Muscle of arm (tissue), 12 donors: ENCODE results near the gene BAIAP2. TPM values are rescaled to one million over a fixed set of nuclear protein-coding genes. Genes with fewer than 3 reads are reported as not detected.
"Not testable (repeated sequence)": the region's sequence is repeated elsewhere in the genome, so short reads cannot be mapped to it uniquely, and the experiment has no call there.

Experiments used
- DNase-seq: peaks from one replicate; pipeline ENCODE4 v3.0.0-alpha.2; 2013
- polyA plus RNA-seq, 12 donors: library from polyadenylated mRNA; unstranded; fragments of 120-200 nt; gene quantifications; one replicate each; pipeline ENCODE4 v1.2.1, GENCODE V29; 2013; ENCODE audit not compliant: insufficient read length in 12 of 12

The BAIAP2 gene
- polyA plus RNA-seq, 12 donors, result 11.6 to 40.3 (median 17.2) TPM; not detected in 1

DNA sequence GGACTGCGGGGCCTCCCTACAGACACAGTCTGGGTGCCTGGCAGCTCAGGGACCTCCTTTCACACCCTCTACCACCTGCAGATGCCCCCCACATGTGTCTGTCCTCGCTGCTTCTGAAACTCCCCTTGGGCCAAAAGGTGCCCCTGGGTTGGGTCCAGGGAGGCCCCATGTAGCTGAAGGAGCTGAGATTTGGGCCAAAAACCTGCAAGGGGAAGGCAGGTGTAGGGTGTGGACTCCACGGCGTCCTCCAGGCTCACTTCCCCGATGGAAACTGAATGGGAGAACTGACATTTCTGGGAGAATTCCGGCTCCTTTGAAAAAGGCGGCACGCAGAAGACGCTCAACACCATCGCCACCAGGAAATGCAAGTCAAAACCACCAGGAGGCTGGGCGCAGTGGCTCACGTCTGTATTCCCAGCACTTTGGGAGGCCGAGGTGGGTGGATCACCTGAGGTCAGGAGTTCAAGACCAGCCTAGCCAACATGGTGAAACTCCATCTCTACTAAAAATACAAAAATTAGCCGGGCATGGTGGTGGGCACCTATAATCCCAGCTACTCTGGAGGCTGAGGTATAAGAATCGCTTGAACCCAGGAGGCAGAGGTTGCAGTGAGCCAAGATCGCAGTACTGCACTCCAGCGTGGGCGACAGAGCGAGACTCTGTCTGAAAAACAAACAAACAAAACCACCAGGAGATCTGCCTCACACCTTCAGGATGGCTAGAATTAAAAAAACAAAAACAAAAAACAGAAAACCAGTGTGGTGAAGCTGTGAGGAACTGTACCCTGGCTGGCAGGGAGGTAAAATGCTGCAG, 13.2 kb upstream of the BAIAP2 start:
- DNase-seq, result no peak

GRCh38 chr17:81022344-81022676, 12.6 kb upstream of the BAIAP2 start:
- DNase-seq, result no peak

DNA sequence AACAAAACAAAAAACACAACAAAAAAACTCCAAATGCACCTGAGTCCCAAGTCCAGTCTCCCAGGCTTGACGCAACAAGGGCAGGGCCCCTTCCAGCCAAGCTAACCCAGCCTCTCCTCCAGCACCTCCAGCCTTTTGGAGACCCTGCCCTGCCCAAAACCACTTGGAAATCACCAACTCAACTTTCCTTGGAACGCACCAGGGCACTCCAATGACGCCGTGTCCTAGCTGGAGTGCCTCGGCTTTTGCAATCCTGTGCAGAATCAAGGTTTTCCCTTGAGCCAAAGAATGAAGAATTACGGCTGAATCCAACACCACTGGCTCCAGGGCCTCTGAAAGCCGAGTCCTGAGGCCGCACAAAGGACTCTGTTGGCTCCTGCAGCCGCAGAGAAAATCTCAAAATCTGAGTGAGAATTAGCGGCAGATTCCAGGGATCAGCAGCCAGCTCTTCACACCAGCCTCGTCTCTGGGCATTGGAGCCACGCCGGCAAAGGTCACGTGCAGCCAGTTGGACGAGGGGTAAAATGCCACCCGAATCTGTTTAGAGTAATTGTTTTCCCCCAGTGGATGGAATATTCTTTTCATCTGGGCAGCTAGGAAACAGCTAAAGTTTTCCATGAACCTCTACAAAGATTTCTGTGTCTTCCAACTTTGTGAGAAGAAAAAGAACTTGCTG, 9.7 kb upstream of the BAIAP2 start:
- no peak for DNase-seq

DNA sequence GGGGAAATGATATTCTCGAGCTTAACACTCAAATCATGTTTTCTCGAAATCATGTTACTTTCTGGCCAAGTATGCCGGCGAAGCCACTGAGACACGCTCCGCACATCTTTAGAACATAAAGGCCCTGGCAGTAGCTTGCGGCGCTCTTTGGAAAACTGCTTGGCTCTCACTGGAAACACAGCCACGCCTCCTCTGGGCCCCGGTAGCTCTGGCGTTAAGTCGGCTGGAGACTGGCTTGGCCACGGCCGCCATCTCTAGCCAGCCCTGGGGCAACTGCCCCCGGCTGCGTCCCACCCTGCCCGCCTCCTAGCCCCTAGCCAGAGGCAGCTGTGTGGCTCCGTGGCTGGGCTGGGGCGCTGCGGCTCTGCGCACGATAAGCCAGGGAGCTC, 9.2 kb upstream of the BAIAP2 start:
- peak; percentile 75 for DNase-seq

- no peak for DNase-seq
These were observed 8.5 kb upstream of the BAIAP2 start for GRCh38 chr17:81026266-81027036.

GRCh38 chr17:81027038-81027437, 7.9 kb upstream of the BAIAP2 start:
- no peak for DNase-seq

DNA sequence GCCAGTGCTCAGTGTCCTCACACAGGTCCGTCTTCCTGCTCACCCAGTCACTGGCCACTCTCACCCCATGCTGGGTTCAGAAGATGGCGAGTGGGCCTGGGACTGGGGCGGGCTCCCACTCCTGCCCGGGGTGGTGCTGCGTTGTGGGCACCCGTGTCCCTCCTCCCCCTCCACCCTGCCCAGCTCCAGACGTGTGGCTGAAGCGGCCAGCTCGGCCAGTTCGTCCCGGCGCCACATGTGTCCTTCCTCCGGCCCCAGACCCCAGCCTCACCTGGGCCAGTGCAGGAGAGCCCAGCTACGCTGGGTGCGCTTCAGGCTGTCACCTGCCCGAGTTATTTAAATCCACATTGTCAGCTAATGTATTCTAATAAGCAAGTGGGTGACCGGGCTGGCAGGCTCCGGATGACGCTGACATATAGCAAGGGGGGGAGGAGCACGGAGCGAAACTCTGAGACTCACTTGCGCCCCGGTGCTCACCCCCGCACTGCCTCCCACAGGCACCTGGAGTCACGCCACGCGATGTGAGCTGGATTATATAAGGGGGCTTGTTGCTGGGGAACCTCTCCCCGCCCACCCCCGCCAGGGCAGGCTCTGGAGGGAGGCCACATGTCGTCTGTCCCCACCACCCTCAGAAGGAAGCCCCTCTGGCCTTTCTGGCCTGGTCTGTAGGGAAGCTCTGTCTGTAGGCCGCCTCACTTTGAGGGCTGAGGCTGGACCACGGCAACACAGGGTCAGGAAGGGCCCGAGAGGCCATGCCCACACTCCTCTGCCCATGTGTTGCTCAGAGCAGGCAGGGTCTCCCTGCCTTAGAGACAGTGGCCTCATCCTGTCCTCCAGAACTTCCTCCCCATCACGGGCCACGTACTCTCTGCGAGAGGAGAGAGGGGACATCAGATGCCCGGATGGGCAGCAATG, 7.1 kb upstream of the BAIAP2 start:
- no peak for DNase-seq

DNA sequence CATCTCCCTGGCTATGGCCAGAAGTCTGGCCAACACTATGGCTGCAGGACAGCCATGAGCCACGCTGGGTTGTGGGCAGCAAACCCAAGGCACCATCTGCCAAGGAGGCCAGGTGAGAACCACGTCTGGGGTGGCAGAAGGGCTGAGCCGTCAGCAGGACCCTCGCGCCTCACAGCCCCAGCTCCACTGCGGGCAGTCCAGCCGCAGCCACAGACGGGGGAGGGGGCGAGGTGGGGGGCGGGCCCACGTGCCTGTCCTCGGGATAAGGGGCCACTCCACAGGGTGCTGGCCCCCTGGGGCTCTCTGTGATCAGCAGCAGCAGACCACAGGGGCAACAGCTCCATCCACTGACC, 6.5 kb upstream of the BAIAP2 start:
- no peak for DNase-seq

- no peak for DNase-seq
These were observed 5.1 kb upstream of the BAIAP2 start for GRCh38 chr17:81029859-81030258.

GRCh38 chr17:81030312-81030711, 4.6 kb upstream of the BAIAP2 start:
- not testable (repeated sequence) for DNase-seq

- DNase-seq, result no peak
These were observed 4.0 kb upstream of the BAIAP2 start for GRCh38 chr17:81030741-81031565.

DNA sequence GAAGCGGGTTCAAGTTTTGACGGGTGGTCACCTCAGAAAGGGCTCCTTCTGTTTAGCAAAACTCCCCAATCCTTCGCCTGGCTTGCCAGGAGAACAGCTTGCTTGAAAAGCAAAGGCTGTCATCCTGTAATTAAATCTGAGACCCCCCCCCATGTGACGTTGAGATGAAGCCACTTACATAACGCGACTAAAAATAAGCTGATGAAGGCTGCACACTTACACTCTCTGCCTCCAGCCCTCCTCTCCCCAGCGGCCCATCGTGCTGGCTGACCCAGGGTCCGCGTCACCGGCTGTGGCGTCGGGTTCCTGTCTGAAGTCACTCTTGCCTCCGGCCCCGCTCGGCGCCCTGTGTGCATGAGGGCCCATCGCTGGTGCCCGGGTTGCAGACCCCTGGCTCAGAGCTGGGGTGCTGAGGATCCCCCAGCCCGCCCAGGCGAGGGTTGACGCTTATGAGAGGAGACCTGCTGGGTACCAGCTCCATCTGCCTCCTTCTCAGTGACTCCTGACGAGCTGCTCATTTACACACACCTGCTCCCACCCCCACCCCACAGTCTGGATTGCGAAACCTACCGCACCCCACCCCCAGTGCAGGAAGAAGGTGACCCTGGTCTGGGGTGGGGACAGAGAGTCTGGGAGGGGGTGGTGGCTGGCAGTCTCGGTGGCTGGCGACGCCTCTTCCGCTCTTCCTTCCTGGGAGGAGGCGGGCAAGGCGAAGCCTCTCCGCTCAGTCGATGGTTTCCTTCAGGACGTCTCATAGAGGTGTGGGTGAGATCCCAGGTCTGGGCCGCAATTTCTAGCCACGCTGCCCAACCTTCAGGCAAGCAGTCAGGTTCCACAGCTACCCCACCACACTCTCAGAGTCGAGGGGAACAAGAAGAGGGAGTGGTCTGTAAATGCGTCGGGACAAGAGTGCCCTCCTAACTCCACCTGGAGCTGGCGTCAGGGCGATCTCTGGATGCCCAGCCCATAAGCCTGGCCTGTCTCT, 3.1 kb upstream of the BAIAP2 start:
- no peak for DNase-seq

DNA sequence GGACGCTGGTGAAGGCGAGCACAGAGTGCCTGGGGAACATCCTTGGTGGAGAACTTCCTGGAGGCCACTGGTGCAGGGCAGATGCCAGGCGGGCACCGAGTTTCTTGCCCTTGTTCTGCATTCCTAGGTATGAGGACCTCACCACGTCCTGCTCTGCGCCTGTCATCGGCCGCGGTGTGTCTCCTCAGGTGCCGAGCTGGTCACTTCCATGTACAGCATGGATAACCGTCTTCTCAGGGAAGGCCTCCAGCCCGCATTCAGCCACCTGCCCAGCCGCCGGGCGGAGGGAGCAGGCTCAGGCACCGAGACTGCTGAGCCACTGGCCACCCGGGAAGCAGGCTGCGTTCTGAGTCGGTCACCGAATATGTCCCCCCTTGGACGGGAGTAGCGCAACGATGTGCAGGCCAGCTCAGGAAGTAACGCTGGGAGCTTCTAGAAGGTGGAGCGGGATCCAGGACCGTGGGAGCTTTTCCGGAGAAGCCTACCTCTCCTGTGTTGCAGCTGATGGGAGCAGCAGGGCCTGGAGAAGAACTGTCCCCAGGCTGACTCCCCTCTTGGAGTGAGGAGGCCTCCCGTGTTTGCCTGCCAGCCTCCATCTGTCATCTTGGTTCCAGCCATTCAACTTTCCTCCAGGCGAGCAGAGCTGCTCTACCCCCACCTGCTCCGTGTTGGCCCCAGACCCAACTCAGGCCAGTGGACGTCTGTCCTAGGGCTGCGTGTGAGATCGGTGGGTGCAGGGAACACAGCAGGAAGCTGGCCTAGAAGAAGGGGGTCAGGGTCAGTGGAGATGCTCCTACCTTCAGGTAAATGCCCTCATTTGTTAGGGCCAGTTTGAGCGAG, 2.1 kb upstream of the BAIAP2 start:
- no peak for DNase-seq

GRCh38 chr17:81033535-81034167, 1.3 kb upstream of the BAIAP2 start:
- no peak for DNase-seq

- no peak for DNase-seq
These were observed 678 bp upstream of the BAIAP2 start for GRCh38 chr17:81034168-81034777.

- no peak for DNase-seq
These were observed 708 bp downstream of the BAIAP2 start for GRCh38 chr17:81035521-81036196.
